ENCODE measurements around the gene RNASE7.

RNASE7 gene

DNA sequence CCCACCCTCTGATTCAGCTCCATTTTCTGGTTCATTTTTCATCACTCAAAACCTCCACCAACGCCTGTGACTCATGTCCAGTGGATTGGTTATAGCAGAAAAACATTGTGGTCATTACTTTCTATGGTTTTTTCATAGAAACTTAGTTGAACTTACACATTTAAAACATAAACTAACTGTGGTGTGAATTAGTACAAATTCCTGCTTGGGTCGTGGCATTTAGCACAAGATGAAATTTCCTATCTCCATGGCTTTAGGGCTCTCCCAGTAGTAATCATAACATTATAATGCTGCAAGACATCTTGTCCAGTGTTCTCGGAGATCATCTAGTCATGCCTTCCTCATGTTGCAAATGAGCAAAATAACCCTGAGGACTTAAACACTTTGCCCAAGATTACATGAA lies 7.1 kb downstream of the RNASE7 start:
- Mint-ChIP-seq H3K27ac (no peak overlapping the region), H3K9me3 (no peaks in the 10 kb centered on the region), H3K36me3 (no peaks in the 10 kb centered on the region), H3K4me1 (peaks cover 6% of the 10 kb centered on the region), H3K4me3 (no peak overlapping the region)
- peak; percentile 71 for ATAC-seq
- no peak for DNase-seq (ENCODE audit: low spot score in 2 of 2)

DNA sequence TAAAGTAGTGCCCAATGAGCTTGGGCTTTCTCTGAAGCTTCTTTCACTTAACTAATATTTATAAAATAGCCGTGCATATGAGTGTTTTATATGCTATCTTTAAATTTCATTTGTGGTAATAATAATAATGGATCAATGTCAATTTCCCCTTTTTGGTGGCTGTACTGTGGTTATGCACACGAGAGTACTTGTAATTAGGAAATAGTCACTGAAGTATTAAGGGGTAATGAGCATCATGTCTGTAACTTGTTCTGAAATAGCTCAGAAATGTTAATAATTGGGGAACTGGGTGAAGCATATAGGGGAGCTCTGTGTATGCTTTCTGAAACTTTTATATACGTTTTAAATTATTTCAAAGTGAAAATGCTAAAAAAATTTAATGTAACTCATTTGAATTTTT lies 8.4 kb downstream of the RNASE7 start:
- Mint-ChIP-seq H3K9me3 (no peaks in the 10 kb centered on the region), H3K27ac (no peak overlapping the region), H3K4me3 (no peak overlapping the region), H3K4me1 (no peaks in the 10 kb centered on the region), H3K36me3 (no peaks in the 10 kb centered on the region)
- DNase-seq (ENCODE audit: low spot score in 2 of 2) (no peak), ATAC-seq (no peak)

DNA sequence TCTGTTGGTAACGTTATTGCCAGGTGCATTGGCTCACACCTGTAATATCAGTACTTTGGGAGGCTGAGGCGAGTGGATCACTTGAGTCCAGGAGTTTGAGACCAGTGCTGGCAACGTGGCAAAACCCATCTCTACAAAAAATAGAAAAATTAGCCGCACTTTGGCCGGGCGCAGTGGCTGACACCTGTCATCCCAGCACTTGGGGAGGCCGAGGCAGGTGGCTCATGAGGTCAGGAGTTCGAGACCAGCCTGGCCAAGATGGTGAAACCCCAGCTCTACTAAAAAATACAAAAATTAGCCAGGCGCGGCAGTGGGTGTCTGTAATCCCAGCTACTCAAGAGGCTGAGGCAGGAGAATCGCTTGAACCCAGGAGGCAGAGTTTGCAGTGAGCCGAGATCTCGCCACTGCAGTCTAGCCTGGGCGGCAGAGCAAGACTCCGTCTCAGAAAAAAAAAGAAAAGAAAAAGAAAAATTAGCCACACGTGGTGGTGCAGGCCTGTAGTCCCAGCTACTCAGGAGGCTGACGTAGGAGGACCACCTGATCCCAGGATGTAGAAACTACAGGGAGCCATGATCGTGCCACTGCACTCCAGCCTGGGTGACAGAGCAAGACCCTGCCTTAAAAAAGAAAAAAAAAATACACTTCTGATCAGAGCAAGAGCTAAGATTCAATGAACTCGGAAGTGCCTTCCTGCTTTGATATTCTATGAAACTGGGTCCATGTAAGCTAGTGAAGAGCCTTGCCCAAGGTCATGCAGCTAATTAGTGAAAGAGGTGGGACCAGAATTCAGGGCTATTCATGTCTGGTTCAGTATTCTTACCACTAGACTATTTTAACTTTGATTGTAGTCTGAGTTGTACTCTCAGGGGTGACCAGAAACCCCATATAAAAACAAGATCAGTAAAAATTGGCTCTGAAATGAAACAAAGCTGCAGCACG lies 11.3 kb downstream of the RNASE7 start:
- H3K4me1 Mint-ChIP-seq: no peaks in the 10 kb centered on the region
- H3K4me3 Mint-ChIP-seq: no peak overlapping the region
- H3K36me3 Mint-ChIP-seq: no peaks in the 10 kb centered on the region
- H3K27ac Mint-ChIP-seq: no peak overlapping the region
- DNase-seq (ENCODE audit: low spot score in 2 of 2) (no peak), ATAC-seq (no peak)
- H3K9me3 Mint-ChIP-seq: no peaks in the 10 kb centered on the region

DNA sequence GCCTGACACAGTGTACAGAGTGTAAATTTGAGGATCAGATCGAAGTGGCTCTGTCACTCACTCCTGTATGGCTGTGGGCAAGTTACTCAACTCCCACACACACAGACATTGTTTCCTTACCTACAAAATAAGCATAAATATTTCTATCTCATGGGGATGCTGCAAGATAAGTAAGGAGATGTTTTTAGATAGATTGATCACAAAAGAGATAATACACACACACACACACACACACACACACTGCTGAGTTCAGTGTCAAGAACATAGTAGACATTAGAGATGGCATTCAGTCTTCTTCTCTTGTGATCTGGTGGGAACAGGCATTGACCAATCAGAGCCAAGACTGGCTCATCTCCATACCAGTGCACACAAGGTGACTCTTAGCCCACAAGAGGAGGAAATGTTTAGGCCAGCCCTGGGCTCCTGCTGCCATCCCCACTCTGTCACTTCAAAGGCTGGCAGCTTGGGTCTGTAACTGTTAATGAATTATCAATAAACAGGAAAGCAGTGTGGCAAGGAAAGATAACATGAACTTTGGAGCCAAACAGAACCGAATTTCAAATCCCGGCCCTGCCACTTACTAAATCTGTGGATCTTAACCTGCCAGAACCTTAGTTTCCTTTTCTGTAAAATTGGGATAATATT lies 12.1 kb downstream of the RNASE7 start:
- Mint-ChIP-seq H3K4me1 (no peaks in the 10 kb centered on the region), H3K9me3 (no peaks in the 10 kb centered on the region), H3K36me3 (no peaks in the 10 kb centered on the region), H3K27ac (no peak overlapping the region), H3K4me3 (no peak overlapping the region)
- ATAC-seq (peak; percentile 76), DNase-seq (ENCODE audit: low spot score in 2 of 2) (no peak)

DNA sequence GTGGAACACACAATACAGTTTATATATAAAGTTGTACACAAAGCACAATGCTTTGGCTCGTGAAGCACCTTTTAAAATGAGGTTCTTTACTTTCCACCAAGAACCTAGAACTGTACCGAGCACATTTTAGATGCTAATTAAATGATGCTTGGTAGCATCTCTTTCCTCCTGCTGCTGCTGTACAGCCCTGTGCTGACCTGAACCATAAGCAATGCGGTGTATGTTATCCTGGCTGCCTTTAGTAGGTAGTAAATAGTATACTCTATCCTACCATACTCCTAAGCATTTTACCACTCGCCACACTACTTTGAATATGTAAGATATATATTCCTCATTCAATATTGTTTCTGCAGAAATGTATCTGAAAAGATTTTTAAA lies 12.6 kb downstream of the RNASE7 start:
- no peaks in the 10 kb centered on the region for H3K9me3 Mint-ChIP-seq
- no peak overlapping the region for H3K4me3 Mint-ChIP-seq
- H3K4me1 Mint-ChIP-seq: no peaks in the 10 kb centered on the region
- H3K27ac Mint-ChIP-seq: no peak overlapping the region
- no peak for ATAC-seq
- no peak for DNase-seq (ENCODE audit: low spot score in 2 of 2)
- no peaks in the 10 kb centered on the region for H3K36me3 Mint-ChIP-seq

DNA sequence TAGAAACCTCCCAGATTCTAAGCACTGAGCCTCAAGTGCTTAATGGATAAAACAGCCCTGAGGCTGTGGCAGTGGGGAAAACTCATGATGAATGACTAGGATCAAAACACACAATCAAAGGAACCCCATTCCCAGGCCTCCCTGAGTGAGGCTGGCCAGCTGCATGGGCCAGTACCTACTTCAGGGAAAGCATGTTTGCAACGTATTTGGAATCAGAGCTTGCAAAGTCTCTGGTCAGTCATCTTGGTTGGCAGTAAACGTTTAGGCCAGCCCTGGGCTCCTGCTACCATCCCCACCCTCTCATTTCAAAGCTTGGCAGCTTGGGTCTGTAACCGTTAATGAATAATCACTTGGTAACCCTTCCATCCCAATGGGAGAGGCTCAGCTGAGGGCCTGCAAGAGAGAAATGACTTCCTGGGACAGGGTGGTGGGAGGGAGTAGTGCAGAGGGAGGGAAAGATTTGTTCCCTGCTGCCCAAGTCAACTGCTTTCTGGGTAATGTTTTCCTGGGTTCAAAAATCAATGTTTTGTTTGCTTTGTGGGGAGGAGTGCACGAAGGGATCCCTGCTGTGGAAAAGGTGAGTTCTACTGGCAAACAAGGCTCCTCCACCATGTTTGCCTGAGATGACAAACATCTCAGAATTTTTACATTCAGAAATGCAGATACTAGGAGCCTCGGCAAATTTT lies 13.4 kb downstream of the RNASE7 start:
- Mint-ChIP-seq H3K36me3 (no peaks in the 10 kb centered on the region), H3K4me1 (no peaks in the 10 kb centered on the region), H3K27ac (no peak overlapping the region), H3K9me3 (no peaks in the 10 kb centered on the region), H3K4me3 (no peak overlapping the region)
- DNase-seq (ENCODE audit: low spot score in 2 of 2) (no peak), ATAC-seq (no peak)

DNA sequence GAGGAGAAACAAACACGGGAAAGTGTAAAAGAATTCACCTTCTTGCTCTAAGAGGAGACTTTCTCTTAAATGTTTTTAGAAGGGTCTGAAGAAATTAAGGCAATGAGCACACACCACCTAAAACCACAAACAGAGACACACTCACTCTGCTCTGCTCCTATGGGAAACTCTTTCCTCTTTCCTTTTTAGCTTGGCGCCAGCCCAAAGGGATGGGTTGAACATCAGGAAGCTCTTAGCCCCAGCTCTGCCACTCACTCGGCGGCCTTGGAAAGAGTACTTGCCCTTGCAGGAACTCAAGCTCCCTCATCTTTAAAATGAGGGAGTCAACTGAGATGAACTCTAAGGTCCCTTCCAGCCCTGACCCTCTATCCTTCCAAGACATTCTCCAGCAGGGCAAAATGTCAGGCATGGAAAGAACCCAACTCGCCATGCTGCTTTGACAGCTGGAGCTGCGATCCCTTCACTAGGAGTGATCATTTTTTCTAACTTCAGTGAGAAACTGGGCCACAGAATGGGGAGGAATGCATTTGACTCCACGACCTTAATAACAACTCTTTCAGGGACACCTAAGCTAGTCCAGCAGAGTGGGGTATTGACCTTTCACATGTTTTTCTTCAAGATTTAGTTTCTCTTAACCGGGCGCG lies 14.5 kb downstream of the RNASE7 start:
- Mint-ChIP-seq H3K4me3 (no peak overlapping the region), H3K36me3 (no peaks in the 10 kb centered on the region), H3K27ac (no peak overlapping the region), H3K4me1 (no peaks in the 10 kb centered on the region), H3K9me3 (no peaks in the 10 kb centered on the region)
- ATAC-seq (no peak), DNase-seq (ENCODE audit: low spot score in 2 of 2) (no peak)

DNA sequence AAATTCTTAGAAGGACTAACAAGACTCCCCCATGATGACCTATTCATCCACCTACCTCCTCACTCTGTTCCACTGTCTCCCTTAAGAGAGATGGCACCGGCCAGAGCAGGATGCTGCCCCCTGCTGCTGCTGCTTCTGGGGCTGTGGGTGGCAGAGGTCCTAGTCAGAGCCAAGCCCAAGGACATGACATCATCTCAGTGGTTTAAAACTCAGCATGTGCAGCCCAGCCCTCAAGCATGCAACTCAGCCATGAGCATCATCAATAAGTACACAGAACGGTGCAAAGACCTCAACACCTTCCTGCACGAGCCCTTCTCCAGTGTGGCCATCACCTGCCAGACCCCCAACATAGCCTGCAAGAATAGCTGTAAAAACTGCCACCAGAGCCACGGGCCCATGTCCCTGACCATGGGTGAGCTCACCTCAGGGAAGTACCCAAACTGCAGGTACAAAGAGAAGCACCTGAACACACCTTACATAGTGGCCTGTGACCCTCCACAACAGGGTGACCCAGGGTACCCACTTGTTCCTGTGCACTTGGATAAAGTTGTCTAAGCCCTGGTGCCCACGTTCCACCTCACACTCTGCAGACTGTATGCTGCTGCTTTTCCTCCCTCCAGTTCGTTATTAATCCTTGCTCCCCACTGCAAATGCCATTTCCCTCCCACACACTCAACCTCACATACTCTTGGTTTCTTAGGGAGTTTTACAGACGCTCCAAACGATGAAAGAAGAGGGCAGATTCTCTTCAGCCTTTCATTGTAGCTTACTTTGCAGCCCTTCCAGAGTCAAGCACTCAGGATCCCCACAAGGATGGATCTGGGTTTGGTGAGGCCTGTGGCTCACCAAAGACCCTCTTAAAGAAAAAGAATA lies 15.9 kb downstream of the RNASE7 start, which contains the start of gene RNASE8:
TSS of gene RNASE8 (plus strand) at position 20 of the 873 bp plus-strand sequence. CDS start at position 91, 71 bp downstream.
- no peak within 1 kb of the TSS for H3K4me3 Mint-ChIP-seq
- H3K36me3 Mint-ChIP-seq: no peaks in the 10 kb centered on the region
- peak; percentile 87 for ATAC-seq
- H3K27ac Mint-ChIP-seq: no peak within 1 kb of the TSS
- H3K9me3 Mint-ChIP-seq: no peaks in the 10 kb centered on the region
- no peak for DNase-seq (ENCODE audit: low spot score in 2 of 2)
- no peaks in the 10 kb centered on the region for H3K4me1 Mint-ChIP-seq

DNA sequence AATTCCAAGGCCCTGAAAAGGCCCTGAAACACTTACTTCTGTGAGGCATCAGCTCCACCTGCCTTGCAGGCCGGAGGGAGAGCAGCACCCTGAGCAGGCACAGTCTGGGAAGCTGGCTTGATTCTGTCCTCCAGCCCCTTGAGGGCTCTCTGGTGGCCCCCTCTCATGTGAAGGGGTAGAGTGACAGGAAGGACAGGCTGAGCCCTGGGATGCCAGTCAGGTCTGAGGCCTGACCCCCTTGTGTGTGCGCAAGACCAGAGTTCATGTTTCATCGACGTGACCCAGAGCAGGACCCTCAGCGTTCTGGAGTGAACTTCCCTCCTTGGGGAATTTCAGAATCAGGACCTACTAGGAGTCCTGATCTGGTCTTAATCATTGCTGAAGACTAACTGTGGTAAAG lies 16.7 kb downstream of the RNASE7 start:
- no peak for ATAC-seq
- Mint-ChIP-seq H3K36me3 (no peaks in the 10 kb centered on the region), H3K9me3 (no peaks in the 10 kb centered on the region), H3K27ac (no peak overlapping the region), H3K4me3 (no peak overlapping the region), H3K4me1 (no peaks in the 10 kb centered on the region)
- no peak for DNase-seq (ENCODE audit: low spot score in 2 of 2)

DNA sequence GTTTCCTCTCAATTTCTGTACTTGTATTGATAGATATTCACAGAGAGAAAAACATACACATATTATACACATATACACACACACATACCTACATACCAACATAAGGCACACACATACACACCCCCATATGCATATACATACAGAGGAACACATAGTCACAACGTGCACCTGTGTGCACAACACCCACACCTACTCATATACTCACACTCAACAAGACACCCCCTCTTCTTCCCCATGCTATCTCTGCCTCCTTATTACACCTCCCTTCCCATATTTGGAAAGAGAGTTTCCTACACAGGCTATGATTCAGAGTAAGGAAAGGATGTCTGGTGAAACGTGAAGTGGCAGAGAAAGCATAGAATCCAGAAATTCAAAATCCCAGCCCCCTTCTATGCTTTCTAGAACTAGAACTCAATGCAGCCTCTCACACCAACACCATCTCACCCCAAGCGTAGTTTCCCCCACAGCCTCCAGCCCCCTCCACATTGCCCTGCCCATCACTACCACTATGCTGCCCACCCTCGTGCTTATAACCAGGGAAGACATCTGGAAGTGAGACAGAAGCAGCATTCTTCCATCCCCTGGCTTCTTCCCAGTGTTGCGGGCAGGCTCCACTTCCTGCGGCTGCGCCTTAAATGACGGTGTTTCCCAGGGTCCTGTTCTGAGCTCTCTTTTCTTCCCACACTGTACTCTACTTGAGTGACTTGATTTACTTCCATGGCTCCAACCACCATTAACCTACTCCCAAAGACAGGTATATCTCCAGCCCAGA lies 17.9 kb downstream of the RNASE7 start:
- no peaks in the 10 kb centered on the region for H3K9me3 Mint-ChIP-seq
- H3K36me3 Mint-ChIP-seq: no peaks in the 10 kb centered on the region
- H3K27ac Mint-ChIP-seq: no peak overlapping the region
- no peak overlapping the region for H3K4me3 Mint-ChIP-seq
- ATAC-seq (no peak), DNase-seq (ENCODE audit: low spot score in 2 of 2) (no peak)
- no peaks in the 10 kb centered on the region for H3K4me1 Mint-ChIP-seq

DNA sequence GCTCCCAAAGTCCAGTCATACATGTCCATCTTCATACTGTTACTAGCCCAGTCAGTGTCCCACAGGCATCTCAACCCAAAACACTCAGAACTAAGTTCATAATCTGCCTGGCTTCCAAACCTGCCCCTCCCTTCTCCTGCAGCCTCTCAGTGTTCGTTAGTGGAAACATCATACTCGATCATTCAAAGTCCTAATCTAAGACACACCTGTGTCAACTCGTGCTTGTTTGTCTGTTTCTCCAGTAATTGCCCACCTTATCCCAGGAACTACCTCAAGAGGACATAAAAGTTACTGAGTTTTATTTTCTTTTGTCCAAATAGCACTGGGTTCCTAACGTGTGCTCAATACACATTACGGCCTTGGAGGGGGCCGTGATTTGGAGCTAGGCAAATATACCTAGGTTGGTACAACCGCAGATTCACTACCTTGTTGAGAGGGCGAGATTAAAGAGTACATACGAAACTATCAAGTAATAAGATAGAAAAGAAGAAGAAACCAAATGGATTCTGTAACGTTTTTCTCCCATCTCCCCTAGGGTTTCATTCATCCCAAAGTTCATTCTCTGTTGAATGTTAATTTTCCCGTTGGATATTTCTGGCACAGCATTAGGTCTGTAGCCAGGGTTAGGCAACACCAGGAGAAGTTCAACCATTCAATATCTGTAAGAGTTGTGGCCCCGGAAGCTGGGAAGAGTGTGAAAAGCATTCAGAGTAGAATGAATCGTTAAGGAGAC lies 18.6 kb downstream of the RNASE7 start:
- no peak for DNase-seq (ENCODE audit: low spot score in 2 of 2)
- H3K9me3 Mint-ChIP-seq: no peaks in the 10 kb centered on the region
- no peaks in the 10 kb centered on the region for H3K4me1 Mint-ChIP-seq
- no peak overlapping the region for H3K27ac Mint-ChIP-seq
- no peak for ATAC-seq
- no peaks in the 10 kb centered on the region for H3K36me3 Mint-ChIP-seq
- no peak overlapping the region for H3K4me3 Mint-ChIP-seq

DNA sequence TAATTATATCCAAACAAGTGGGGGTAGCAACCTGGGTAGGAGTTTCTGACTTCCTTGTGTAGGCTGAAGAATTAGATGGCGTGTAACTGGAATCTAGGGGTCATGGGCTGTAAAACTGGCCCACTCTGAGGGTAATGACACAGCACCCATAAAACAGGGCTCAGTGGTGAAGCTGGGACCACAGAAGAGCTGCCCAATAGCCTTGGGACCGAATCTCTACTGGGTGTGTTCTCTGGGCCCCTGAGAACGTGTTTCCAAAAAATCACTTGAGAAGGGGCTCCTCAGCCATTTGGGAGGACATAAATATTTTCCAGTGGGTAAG lies 19.1 kb downstream of the RNASE7 start:
- ATAC-seq: no peak
- Mint-ChIP-seq H3K9me3 (no peaks in the 10 kb centered on the region), H3K36me3 (no peaks in the 10 kb centered on the region), H3K27ac (no peak overlapping the region), H3K4me1 (no peaks in the 10 kb centered on the region), H3K4me3 (no peak overlapping the region)
- DNase-seq (ENCODE audit: low spot score in 2 of 2): no peak

DNA sequence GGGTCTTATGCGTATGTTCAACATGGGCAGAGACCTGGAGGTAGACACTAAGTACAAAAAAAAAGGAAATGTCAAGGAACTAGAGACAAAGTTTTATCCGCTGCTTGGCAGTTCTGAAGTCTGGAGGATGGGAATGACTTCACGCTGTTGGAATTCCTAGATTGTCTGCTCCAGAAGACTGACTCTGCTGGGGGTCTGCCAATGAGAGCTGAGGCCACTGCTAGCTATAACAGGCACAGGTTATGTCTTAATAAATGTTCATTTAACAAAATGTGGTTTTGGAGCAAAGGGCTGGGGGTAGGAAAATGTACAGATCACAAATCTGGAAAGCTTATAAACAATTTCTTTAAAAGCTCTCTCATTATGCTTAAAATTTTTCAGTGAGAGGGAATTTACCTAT lies 21.3 kb downstream of the RNASE7 start:
- no peaks in the 10 kb centered on the region for H3K9me3 Mint-ChIP-seq
- H3K4me3 Mint-ChIP-seq: no peak overlapping the region
- ATAC-seq: no peak
- no peak for DNase-seq (ENCODE audit: low spot score in 2 of 2)
- H3K4me1 Mint-ChIP-seq: peaks cover 2% of the 10 kb centered on the region
- H3K27ac Mint-ChIP-seq: no peak overlapping the region
- H3K36me3 Mint-ChIP-seq: no peaks in the 10 kb centered on the region
